Breast epithelium (tissue), 4 donors: ENCODE results near the gene GRHL3. TPM values are rescaled to one million over a fixed set of nuclear protein-coding genes. Genes with fewer than 3 reads are reported as not detected.

ENCODE experiments used
- DNase-seq, 2 donors: peaks; one replicate each; pipeline ENCODE4 v3.0.0-alpha.2; 2019; ENCODE audit warnings: low spot score in 2 of 2
- H3K27ac ChIP-seq, 2 donors: fragments of 200-600 bp; sonication (generic) in 1 of 2; one replicate each; pipeline ENCODE4 v1.5.1; 2016 to 2019; ENCODE audit warnings: mild to moderate bottlenecking in 1 of 2
- H3K27me3 ChIP-seq, 2 donors: fragments of 200-600 bp; sonication (generic) in 1 of 2; one replicate each; pipeline versions ENCODE4 v1.5.1 to v1.6.0; 2017 to 2019; ENCODE audit warnings: control low read depth in 1 of 2, mild to moderate bottlenecking in 1 of 2
- H3K36me3 ChIP-seq: fragments of 200-600 bp; one replicate; pipeline ENCODE4 v1.5.1; 2019
- H3K4me1 ChIP-seq, 2 donors: fragments of 200-600 bp; sonication (generic); one replicate each; pipeline ENCODE4 v1.5.1; 2016 to 2019; ENCODE audit warnings: control low read depth in 1 of 2
- H3K4me3 ChIP-seq, 3 donors: fragments of 200-600 bp; sonication (generic); 1 replicate in 2 of 3; 2 replicates in 1 of 3; pipeline ENCODE4 v1.5.1; 2016 to 2019; ENCODE audit warnings: mild to moderate bottlenecking in 3 of 3, moderate library complexity in 2 of 3
- H3K9me3 ChIP-seq, 2 donors: fragments of 200-600 bp; sonication (generic) in 1 of 2; one replicate each; pipeline ENCODE4 v1.5.1; 2016 to 2019; ENCODE audit warnings: control low read depth in 1 of 2
- POLR2A ChIP-seq: fragments of 450-650 bp; IDR thresholded peaks from one replicate; pipeline ENCODE4 v1.6.1; 2016; ENCODE audit warnings: antibody characterized with exemption, mild to moderate bottlenecking, moderate library complexity
- POLR2AphosphoS5 ChIP-seq, 3 donors: sonication (generic); formaldehyde crosslinking; IDR thresholded peaks; one replicate each; pipeline ENCODE4 v1.6.1; 2017; ENCODE audit warnings: antibody characterized with exemption in 3 of 3
- intact Hi-C: fragments of 100-400 bp; cut with DNase I; formaldehyde crosslinking; loops from one replicate; pipeline ENCODE4 v1.15.1; 2023; ENCODE audit warnings: low total_unique reads
- total RNA-seq, 3 donors: library from RNA; depleted of rRNA; stranded (reverse); fragments of >200 nt; gene quantifications; one replicate each; pipeline ENCODE4 v1.1.0, GENCODE V29; 2016
- TF ChIP-seq, protein P1 (sequence below), 3 donors: fragments of 450-650 bp; IDR thresholded peaks; one replicate each; pipeline ENCODE4 v1.5.1; 2016 to 2017; ENCODE audit warnings: antibody characterized with exemption in 3 of 3, mild to moderate bottlenecking in 3 of 3, moderate library complexity in 3 of 3

Gene GRHL3
- total RNA-seq, 3 donors from 2014 or later: 0.98 to 4.0 TPM; not detected in 1

DNA sequence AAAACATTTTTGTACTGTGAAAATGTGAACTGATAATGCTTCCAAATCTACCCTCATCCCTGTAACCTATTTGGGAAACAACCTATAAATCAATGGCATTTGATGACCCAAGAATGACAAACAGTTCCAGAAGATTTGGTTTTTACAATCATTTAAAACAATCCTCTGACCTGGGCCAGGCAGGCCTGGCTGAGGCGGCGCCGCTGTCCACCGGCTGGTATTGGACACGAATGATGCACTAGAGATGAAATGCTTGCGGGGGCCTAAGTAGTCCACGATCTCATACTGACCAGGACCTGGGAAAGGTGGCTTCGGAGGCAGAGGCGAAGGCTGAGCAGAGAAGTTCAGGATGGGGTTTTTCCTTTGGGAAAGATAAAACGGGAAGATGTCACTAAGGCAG, 41.5 kb downstream of the GRHL3 start:
- H3K27ac ChIP-seq: no peak overlapping the region
- no peaks in the 10 kb centered on the region for H3K4me1 ChIP-seq
- H3K9me3 ChIP-seq: no peaks in the 10 kb centered on the region
- intact Hi-C loops: no loop called here
- no peaks in the 10 kb centered on the region for H3K27me3 ChIP-seq
- H3K36me3 ChIP-seq: no peaks in the 10 kb centered on the region
- H3K4me3 ChIP-seq: no peak overlapping the region
- TF ChIP-seq, protein P1, sequence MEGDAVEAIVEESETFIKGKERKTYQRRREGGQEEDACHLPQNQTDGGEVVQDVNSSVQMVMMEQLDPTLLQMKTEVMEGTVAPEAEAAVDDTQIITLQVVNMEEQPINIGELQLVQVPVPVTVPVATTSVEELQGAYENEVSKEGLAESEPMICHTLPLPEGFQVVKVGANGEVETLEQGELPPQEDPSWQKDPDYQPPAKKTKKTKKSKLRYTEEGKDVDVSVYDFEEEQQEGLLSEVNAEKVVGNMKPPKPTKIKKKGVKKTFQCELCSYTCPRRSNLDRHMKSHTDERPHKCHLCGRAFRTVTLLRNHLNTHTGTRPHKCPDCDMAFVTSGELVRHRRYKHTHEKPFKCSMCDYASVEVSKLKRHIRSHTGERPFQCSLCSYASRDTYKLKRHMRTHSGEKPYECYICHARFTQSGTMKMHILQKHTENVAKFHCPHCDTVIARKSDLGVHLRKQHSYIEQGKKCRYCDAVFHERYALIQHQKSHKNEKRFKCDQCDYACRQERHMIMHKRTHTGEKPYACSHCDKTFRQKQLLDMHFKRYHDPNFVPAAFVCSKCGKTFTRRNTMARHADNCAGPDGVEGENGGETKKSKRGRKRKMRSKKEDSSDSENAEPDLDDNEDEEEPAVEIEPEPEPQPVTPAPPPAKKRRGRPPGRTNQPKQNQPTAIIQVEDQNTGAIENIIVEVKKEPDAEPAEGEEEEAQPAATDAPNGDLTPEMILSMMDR (IDR thresholded peaks at IDR 0.05): no peak
- TF ChIP-seq POLR2AphosphoS5 (IDR thresholded peaks at IDR 0.05) (no peak), POLR2A (no peak)
- DNase-seq: no peak

DNA sequence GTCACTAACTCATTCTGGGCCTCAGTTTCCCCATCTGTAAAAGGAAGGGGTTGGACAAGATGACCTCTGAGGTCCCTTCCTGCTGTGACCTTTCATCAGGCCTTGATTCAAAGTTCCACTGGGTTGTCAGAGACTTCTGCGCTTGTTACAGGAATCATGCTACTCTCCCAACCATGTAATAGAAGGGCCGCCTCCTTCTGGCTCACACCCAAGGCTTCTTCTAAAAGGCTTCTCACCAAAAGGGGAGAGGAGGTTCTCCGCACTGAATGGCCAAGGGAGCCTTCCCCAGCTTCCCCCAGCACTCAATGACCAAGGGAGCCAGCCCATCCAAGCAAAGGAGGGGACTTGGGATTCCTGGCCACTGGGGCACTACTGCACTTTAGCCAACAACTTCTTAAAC, 42.7 kb downstream of the GRHL3 start:
- Histone ChIP-seq H3K4me1 (no peaks in the 10 kb centered on the region), H3K27ac (no peak overlapping the region), H3K4me3 (no peak overlapping the region), H3K27me3 (no peaks in the 10 kb centered on the region), H3K36me3 (no peaks in the 10 kb centered on the region), H3K9me3 (no peaks in the 10 kb centered on the region)
- DNase-seq: no peak
- TF ChIP-seq POLR2A (no peak), POLR2AphosphoS5 (IDR thresholded peaks at IDR 0.05) (no peak)
- TF ChIP-seq, protein P1 (IDR thresholded peaks at IDR 0.05): no peak
- intact Hi-C loops: no loop called here

DNA sequence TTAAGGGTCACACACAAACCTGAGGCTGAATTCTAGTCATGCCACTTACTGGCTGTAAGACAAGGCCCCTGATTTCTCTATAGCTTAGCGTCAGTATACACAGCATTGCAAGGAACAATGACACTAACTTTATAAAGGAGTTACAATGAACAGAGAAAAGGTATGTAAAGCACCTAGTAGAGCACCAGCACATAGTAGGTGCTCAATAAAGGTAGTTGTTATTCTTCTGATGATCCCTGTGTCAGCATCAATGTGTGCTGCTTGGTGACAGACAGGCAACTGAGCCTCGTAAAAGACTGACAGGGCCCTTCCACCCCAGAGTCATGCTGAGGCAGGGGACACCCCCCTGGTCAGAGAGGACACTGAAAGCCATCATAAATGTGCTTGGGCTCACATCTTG, 43.2 kb downstream of the GRHL3 start:
- Histone ChIP-seq H3K27me3 (no peaks in the 10 kb centered on the region), H3K4me1 (no peaks in the 10 kb centered on the region), H3K27ac (no peak overlapping the region), H3K36me3 (no peaks in the 10 kb centered on the region), H3K9me3 (no peaks in the 10 kb centered on the region), H3K4me3 (no peak overlapping the region)
- TF ChIP-seq, protein P1 (IDR thresholded peaks at IDR 0.05): no peak
- TF ChIP-seq POLR2AphosphoS5 (IDR thresholded peaks at IDR 0.05) (no peak), POLR2A (no peak)
- no peak for DNase-seq
- intact Hi-C loops: no loop called here

DNA sequence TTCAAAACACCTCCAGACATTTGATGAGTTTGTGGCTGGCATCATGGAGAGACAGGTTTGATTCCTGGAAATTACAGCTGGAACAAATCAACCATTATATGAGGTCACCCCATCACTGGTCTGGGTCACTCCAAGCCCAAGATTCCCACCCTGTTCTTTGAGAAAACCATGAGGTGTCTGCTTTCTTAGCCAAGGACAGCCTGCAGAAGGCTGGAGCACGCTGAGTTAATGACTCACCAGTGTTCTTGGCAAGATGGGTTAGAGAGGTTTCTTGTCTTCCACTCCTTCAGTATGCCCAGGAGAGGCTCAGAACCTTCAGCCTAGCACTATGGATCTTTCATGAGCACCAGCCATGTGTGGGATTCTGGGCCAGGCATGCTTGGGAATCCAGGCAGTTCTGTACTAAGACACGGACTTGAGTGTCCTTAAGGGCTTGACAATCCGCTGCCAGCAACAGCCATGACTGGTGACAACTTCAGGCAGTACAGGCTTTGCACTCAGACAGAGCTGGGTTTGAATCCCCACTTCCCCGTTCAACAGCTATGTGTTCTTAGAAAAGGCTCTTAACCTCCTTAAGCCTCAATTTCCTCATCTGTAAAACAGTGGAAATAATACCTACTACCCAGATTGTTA, 43.9 kb downstream of the GRHL3 start:
- no peak for DNase-seq
- intact Hi-C loops: no loop called here
- Histone ChIP-seq H3K36me3 (no peaks in the 10 kb centered on the region), H3K4me1 (no peaks in the 10 kb centered on the region), H3K4me3 (no peak overlapping the region), H3K27me3 (no peaks in the 10 kb centered on the region), H3K9me3 (no peaks in the 10 kb centered on the region), H3K27ac (no peak overlapping the region)
- peak in 1 of 3 donors; percentile 16 for TF ChIP-seq POLR2AphosphoS5 (IDR thresholded peaks at IDR 0.05)
- TF ChIP-seq, protein P1 (IDR thresholded peaks at IDR 0.05): no peak

DNA sequence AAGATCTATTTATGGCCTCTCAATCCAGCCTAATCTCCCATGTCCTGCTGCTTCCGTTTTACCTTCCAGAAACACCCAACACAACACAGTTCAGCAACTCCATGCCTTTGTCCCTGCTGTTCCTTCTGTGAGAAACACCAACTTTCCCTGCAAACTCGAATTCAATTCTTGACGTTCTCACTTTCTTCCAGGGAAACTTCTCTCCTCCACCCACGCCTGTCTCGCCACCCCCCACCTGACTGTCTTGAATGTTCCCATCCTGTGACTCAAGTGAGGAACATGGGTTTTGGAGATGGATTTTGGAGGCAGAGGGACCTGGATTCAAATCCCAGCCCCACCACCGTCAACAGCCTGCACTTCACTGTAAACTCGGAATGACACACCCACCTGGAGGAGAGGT, 44.8 kb downstream of the GRHL3 start:
- H3K9me3 ChIP-seq: no peaks in the 10 kb centered on the region
- intact Hi-C loops: no loop called here
- no peak for TF ChIP-seq POLR2A
- TF ChIP-seq, protein P1 (IDR thresholded peaks at IDR 0.05): no peak

More for the DNA sequence above, 44.8 kb downstream of the GRHL3 start:
- Histone ChIP-seq H3K27ac (no peak overlapping the region), H3K4me1 (no peaks in the 10 kb centered on the region), H3K36me3 (no peaks in the 10 kb centered on the region), H3K27me3 (no peaks in the 10 kb centered on the region), H3K4me3 (no peak overlapping the region)
- no peak for DNase-seq
